HEK293 (cell line): ENCODE measurements around the gene PSMD12.

ENCODE experiments used
- AEBP2 ChIP-seq: fragments of 450-650 bp; formaldehyde crosslinking; IDR thresholded peaks from 2 replicates; pipeline ENCODE4 v1.5.1; 2016; ENCODE audit warnings: missing biosample characterization, missing genetic modification characterization, borderline replicate concordance
- ATF2 ChIP-seq: fragments of 450-650 bp; formaldehyde crosslinking; IDR thresholded peaks from 2 replicates; pipeline ENCODE4 v1.5.1; 2016; ENCODE audit warnings: missing biosample characterization, missing genetic modification characterization, low read depth
- GLI4 ChIP-seq: fragments of 450-650 bp; formaldehyde crosslinking; IDR thresholded peaks from 2 replicates; pipeline ENCODE4 v1.5.1; 2016; ENCODE audit warnings: missing biosample characterization, missing genetic modification characterization
- GLIS1 ChIP-seq: fragments of 450-650 bp; formaldehyde crosslinking; IDR thresholded peaks from 2 replicates; pipeline ENCODE4 v1.5.1; 2016; ENCODE audit warnings: missing biosample characterization, missing genetic modification characterization
- KLF10 ChIP-seq: fragments of 450-650 bp; IDR thresholded peaks from 2 replicates; pipeline ENCODE4 v1.5.1; 2018; ENCODE audit warnings: missing biosample characterization, mild to moderate bottlenecking, missing genetic modification characterization
- OVOL3 ChIP-seq: fragments of 450-650 bp; formaldehyde crosslinking; IDR thresholded peaks from 2 replicates; pipeline ENCODE4 v1.5.1; 2016; ENCODE audit warnings: missing biosample characterization, missing genetic modification characterization
- PBX3 ChIP-seq: sonication (generic); formaldehyde crosslinking; IDR thresholded peaks from 2 replicates; pipeline ENCODE4 v1.8.1; 2022; ENCODE audit warnings: mild to moderate bottlenecking, moderate library complexity, missing genetic modification reagents
- RBAK ChIP-seq: fragments of 450-650 bp; formaldehyde crosslinking; IDR thresholded peaks from 2 replicates; pipeline ENCODE4 v1.5.1; 2016; ENCODE audit warnings: missing biosample characterization, missing genetic modification characterization
- SCRT2 ChIP-seq: fragments of 450-650 bp; formaldehyde crosslinking; IDR thresholded peaks from 2 replicates; pipeline ENCODE4 v1.5.1; 2016; ENCODE audit warnings: missing biosample characterization, missing genetic modification characterization
- SP2 ChIP-seq: fragments of 450-650 bp; formaldehyde crosslinking; IDR thresholded peaks from 2 replicates; pipeline ENCODE4 v1.5.1; 2016; ENCODE audit warnings: missing biosample characterization, missing genetic modification characterization
- YY2 ChIP-seq: fragments of 450-650 bp; formaldehyde crosslinking; IDR thresholded peaks from 2 replicates; pipeline ENCODE4 v1.5.1; 2016; ENCODE audit warnings: missing biosample characterization, missing genetic modification characterization
- ZBTB20 ChIP-seq: fragments of 450-650 bp; formaldehyde crosslinking; IDR thresholded peaks from 2 replicates; pipeline ENCODE4 v1.5.1; 2016; ENCODE audit warnings: missing biosample characterization, missing genetic modification characterization
- ZBTB48 ChIP-seq: fragments of 450-650 bp; formaldehyde crosslinking; IDR thresholded peaks from 2 replicates; pipeline ENCODE4 v1.5.1; 2016; ENCODE audit warnings: missing biosample characterization, missing genetic modification characterization
- ZBTB8A ChIP-seq: fragments of 450-650 bp; formaldehyde crosslinking; IDR thresholded peaks from 2 replicates; pipeline ENCODE4 v1.5.1; 2016; ENCODE audit warnings: missing biosample characterization, missing genetic modification characterization
- ZNF10 ChIP-seq: fragments of 450-650 bp; formaldehyde crosslinking; IDR thresholded peaks from 2 replicates; pipeline ENCODE4 v1.5.1; 2017; ENCODE audit warnings: missing biosample characterization, missing genetic modification characterization
- ZNF19 ChIP-seq: fragments of 450-650 bp; formaldehyde crosslinking; IDR thresholded peaks from 2 replicates; pipeline ENCODE4; 2016; ENCODE audit warnings: missing biosample characterization, missing genetic modification characterization, low read depth
- ZNF221 ChIP-seq: fragments of 450-650 bp; formaldehyde crosslinking; IDR thresholded peaks from 2 replicates; pipeline ENCODE4 v1.5.1; 2017; ENCODE audit warnings: missing biosample characterization, missing genetic modification characterization, borderline replicate concordance
- ZNF239 ChIP-seq: fragments of 450-650 bp; formaldehyde crosslinking; IDR thresholded peaks from 2 replicates; pipeline ENCODE4 v1.5.1; 2016; ENCODE audit warnings: missing biosample characterization, missing genetic modification characterization
- ZNF404 ChIP-seq: fragments of 450-650 bp; formaldehyde crosslinking; IDR thresholded peaks from 2 replicates; pipeline ENCODE4 v1.5.1; 2017; ENCODE audit warnings: missing biosample characterization, missing genetic modification characterization
- ZNF426 ChIP-seq: fragments of 450-650 bp; formaldehyde crosslinking; IDR thresholded peaks from 2 replicates; pipeline ENCODE4 v1.5.1; 2017; ENCODE audit warnings: missing biosample characterization, missing genetic modification characterization, mild to moderate bottlenecking, inconsistent platforms, moderate library complexity
- ZNF596 ChIP-seq: fragments of 450-650 bp; IDR thresholded peaks from 2 replicates; pipeline ENCODE4 v1.5.0; 2018; ENCODE audit warnings: missing biosample characterization, mild to moderate bottlenecking, missing genetic modification characterization, moderate library complexity
- ZNF747 ChIP-seq: fragments of 450-650 bp; formaldehyde crosslinking; IDR thresholded peaks from 2 replicates; pipeline ENCODE4 v1.5.1; 2016; ENCODE audit warnings: missing biosample characterization, missing genetic modification characterization
- ZNF76 ChIP-seq: fragments of 450-650 bp; formaldehyde crosslinking; IDR thresholded peaks from 2 replicates; pipeline ENCODE4; 2016; ENCODE audit warnings: low read depth, missing biosample characterization, missing genetic modification characterization, borderline replicate concordance
- ZSCAN16 ChIP-seq: fragments of 450-650 bp; formaldehyde crosslinking; IDR thresholded peaks from 2 replicates; pipeline ENCODE4 v1.5.1; 2016; ENCODE audit warnings: missing biosample characterization, missing genetic modification characterization
- ZSCAN4 ChIP-seq: fragments of 450-650 bp; formaldehyde crosslinking; IDR thresholded peaks from 2 replicates; pipeline ENCODE4 v1.5.1; 2017; ENCODE audit warnings: missing biosample characterization, missing genetic modification characterization
- TF ChIP-seq, protein P1 (sequence below): fragments of 450-650 bp; formaldehyde crosslinking; conservative IDR thresholded peaks from 2 replicates; pipeline ENCODE4 v1.5.1; 2016; ENCODE audit warnings: low read depth, missing biosample characterization, missing genetic modification characterization
- TF ChIP-seq, protein P2 (sequence below): fragments of 450-650 bp; formaldehyde crosslinking; IDR thresholded peaks from 2 replicates; pipeline ENCODE4 v1.5.1; 2016; ENCODE audit warnings: missing biosample characterization, missing genetic modification characterization

The PSMD12 gene

DNA sequence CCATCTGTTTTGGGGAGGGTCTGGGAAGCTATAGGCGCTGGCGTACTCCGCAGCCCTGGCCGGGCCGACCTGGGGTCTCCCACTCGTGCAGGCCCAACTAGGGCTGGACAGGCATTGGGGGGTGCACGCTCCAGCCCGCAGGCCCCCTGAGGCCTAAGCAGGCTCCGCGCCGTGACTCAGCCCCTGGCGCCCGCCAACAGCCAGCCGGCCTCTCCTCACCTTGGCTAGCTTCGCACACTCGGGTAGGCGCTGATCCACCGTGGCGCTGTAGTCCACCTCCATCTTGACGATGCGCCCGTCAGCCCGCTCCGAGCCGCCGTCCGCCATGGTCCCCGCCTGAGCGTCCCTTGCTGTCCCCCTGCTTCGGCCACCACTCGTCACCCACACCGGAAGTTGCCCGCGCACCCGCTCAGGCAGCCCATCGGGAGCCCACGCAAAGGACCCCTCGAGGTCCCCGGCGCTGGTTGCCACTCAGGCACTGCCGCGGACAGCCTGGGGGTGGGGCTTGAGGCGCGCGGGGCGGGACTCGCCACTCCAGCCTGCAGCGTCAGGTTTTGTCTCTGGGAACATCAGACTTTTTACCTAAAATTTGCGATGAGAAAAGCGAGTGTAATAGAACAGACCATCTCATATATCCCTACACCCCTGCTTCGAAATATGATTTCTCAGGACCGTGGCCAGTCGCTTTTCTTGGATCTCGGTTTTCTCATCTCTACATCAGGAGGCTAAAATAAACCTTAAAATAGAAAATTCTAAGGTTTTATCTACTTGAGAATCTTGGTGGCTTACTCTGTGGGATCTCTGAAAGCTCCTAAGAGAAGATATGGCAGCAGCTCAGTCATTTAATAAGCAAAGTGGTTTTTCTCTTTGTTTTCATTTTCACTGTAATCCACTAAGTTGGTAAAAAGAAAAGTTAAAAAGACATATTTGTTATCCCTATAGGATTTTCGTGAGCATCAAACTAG lies at the start of gene PSMD12 (continued):
- peak; percentile 61; the same call in 1 of the 2 replicates for TF ChIP-seq ZSCAN16 (tag by site-specific recombination)
- no peak; the same call in 1 of the 2 replicates for TF ChIP-seq ZBTB20 (tag by site-specific recombination)
- peak; percentile 59 for TF ChIP-seq GLIS1 (tag by site-specific recombination)
- TF ChIP-seq RBAK (tag by site-specific recombination) = no peak
- TF ChIP-seq ZNF239 (tag by site-specific recombination) = peak; percentile 88
- TF ChIP-seq ATF2 (tag by site-specific recombination) = peak; percentile 47
- TF ChIP-seq SP2 = peak; percentile 75
- TF ChIP-seq ZNF19 (tag by site-specific recombination) = no peak
- TF ChIP-seq OVOL3 (tag by site-specific recombination) = 0 out of 2 replicates have a peak, but pooled peaks have one; percentile 33
- TF ChIP-seq AEBP2 (tag by site-specific recombination) = 0 out of 2 replicates have a peak, but pooled peaks have one; percentile 37
- TF ChIP-seq ZNF426 (tag by site-specific recombination) = no peak
- TF ChIP-seq ZNF221 (tag by site-specific recombination) = no peak
- TF ChIP-seq KLF10 (tag by site-specific recombination) = 0 out of 2 replicates have a peak, but pooled peaks have one; percentile 38
- TF ChIP-seq, protein P1, sequence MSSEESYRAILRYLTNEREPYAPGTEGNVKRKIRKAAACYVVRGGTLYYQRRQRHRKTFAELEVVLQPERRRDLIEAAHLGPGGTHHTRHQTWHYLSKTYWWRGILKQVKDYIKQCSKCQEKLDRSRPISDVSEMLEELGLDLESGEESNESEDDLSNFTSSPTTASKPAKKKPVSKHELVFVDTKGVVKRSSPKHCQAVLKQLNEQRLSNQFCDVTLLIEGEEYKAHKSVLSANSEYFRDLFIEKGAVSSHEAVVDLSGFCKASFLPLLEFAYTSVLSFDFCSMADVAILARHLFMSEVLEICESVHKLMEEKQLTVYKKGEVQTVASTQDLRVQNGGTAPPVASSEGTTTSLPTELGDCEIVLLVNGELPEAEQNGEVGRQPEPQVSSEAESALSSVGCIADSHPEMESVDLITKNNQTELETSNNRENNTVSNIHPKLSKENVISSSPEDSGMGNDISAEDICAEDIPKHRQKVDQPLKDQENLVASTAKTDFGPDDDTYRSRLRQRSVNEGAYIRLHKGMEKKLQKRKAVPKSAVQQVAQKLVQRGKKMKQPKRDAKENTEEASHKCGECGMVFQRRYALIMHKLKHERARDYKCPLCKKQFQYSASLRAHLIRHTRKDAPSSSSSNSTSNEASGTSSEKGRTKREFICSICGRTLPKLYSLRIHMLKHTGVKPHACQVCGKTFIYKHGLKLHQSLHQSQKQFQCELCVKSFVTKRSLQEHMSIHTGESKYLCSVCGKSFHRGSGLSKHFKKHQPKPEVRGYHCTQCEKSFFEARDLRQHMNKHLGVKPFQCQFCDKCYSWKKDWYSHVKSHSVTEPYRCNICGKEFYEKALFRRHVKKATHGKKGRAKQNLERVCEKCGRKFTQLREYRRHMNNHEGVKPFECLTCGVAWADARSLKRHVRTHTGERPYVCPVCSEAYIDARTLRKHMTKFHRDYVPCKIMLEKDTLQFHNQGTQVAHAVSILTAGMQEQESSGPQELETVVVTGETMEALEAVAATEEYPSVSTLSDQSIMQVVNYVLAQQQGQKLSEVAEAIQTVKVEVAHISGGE (tag by site-specific recombination) = peak; percentile 91
- peak; percentile 95 for TF ChIP-seq ZBTB48 (tag by site-specific recombination)
- TF ChIP-seq YY2 (tag by site-specific recombination) = peak; percentile 97
- no peak for TF ChIP-seq ZNF747
- TF ChIP-seq ZNF10 (tag by site-specific recombination) = peak; percentile 59; the same call in 1 of the 2 replicates
- 0 out of 2 replicates have a peak, but pooled peaks have one; percentile 43 for TF ChIP-seq SCRT2 (tag by site-specific recombination)
- no peak for TF ChIP-seq ZNF404
- peak; percentile 96 for TF ChIP-seq ZBTB8A (tag by site-specific recombination)
- TF ChIP-seq, protein P2, sequence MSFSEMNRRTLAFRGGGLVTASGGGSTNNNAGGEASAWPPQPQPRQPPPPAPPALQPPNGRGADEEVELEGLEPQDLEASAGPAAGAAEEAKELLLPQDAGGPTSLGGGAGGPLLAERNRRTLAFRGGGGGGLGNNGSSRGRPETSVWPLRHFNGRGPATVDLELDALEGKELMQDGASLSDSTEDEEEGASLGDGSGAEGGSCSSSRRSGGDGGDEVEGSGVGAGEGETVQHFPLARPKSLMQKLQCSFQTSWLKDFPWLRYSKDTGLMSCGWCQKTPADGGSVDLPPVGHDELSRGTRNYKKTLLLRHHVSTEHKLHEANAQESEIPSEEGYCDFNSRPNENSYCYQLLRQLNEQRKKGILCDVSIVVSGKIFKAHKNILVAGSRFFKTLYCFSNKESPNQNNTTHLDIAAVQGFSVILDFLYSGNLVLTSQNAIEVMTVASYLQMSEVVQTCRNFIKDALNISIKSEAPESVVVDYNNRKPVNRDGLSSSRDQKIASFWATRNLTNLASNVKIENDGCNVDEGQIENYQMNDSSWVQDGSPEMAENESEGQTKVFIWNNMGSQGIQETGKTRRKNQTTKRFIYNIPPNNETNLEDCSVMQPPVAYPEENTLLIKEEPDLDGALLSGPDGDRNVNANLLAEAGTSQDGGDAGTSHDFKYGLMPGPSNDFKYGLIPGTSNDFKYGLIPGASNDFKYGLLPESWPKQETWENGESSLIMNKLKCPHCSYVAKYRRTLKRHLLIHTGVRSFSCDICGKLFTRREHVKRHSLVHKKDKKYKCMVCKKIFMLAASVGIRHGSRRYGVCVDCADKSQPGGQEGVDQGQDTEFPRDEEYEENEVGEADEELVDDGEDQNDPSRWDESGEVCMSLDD (tag by site-specific recombination) = peak; percentile 93
- TF ChIP-seq ZNF596 = no peak
- TF ChIP-seq ZSCAN4 (tag by site-specific recombination) = 0 out of 2 replicates have a peak, but pooled peaks have one; percentile 37
- peak; percentile 72 for TF ChIP-seq ZNF76 (tag by site-specific recombination)
- 0 out of 2 replicates have a peak, but pooled peaks have one; percentile 82 for TF ChIP-seq GLI4 (tag by site-specific recombination)
- peak; percentile 93 for TF ChIP-seq PBX3
